ENCODE data around the gene LCAT. TPM values are rescaled to one million over a fixed set of nuclear protein-coding genes. Genes with fewer than 3 reads are reported as not detected.

Gene LCAT, protein sequence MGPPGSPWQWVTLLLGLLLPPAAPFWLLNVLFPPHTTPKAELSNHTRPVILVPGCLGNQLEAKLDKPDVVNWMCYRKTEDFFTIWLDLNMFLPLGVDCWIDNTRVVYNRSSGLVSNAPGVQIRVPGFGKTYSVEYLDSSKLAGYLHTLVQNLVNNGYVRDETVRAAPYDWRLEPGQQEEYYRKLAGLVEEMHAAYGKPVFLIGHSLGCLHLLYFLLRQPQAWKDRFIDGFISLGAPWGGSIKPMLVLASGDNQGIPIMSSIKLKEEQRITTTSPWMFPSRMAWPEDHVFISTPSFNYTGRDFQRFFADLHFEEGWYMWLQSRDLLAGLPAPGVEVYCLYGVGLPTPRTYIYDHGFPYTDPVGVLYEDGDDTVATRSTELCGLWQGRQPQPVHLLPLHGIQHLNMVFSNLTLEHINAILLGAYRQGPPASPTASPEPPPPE
- total RNA-seq = 10 to 100 TPM; 15.6 to 22.7 TPM

DNA sequence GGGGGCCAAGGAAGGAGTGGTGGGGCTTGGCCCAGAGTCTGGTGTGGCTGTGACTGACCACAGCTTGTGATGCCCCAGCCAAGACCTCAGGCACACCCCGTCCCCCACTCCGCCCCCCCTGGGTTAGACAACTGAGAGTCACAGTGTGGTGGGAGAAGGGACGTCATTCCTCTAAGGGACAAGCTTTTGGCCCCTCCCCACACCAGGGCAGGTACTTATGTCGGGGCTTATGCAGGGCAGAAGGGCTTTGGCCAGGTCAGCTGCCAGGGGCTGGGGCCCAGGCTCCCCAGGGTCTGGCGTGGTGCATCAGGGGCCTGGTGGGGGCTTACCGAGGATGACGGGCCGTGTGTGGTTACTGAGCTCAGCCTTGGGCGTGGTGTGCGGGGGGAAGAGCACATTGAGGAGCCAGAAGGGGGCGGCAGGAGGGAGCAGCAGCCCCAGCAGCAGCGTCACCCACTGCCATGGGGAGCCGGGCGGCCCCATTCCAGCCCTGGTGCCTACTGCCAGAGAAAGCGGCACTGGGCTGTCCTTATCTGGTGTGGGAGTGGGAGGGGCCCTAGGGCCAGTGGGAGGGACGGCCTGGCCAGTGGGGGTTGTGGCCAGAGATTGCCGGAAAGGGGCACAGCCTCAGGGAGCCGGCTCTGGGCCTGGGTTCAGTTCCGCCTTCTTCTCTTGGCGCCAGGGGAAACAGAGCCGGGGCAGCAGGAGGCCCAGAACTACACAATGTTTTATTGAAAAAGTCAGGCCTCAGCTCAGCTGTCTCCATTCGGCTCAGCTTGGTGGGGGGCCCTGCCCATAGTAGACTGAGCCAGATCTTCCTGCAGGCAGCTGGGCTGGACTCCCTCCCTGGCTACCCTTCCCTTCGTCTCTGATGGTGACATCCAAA is at the start of gene LCAT:
Gene LCAT (minus strand): TSS at position 502 of the 886 bp plus-strand sequence. CDS start 19 bp downstream, at position 483.
- CTCF ChIA-PET = interaction anchor here (1.7 kb wide), 1 partner anchor 9 kb away, joined by 6 read pairs; no protein-coding TSS in a partner anchor
- H3K4me1 Mint-ChIP-seq = peaks cover 27% of the 10 kb centered on the region
- peak within 1 kb of the TSS; percentile 59 for H3K27ac Mint-ChIP-seq

DNA sequence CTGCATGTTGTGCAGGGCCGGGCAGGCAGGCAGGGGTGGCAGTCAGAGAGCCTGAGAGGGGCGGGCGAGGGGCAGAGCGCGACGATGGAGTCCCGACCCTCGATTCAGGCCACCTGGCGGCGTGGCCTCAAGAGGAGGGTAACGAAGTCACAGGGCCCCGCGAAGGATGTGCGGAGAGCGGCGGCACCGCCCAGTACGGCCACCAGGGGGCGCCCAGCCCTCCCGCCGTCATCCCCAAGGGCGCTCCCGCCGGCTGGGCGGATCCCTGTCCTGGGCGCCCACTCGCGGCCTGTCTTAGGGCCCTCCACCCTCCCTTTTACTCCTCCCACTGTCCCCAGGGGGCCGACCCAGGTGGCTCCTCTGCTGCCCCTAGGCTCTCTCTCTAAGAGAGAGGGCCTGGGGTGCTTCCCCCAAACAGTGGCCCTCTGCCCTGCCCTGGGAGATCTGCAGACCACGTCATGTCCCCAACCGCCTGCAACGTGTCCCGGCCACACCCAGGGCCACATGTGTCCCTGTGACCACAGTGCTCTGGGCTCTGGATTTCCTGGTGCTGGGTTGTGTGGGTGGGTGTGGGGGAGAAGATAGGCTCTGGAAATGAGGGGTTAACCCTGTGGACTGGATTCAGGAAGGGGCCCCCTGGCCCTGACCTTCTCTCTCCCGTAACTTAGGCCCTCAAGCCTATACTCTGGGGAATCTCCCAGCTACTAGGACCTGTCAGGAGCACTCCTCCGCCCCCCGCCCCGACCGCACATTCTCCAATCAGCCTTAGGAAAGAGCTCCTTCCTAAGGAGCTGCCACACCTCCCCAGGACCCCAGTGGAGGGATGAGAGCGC is 49.5 kb upstream of the LCAT start:
- no peaks in the 10 kb centered on the region for H3K9me3 Mint-ChIP-seq (ENCODE audit: low read depth)
- ATAC-seq = peak; percentile 91
- H3K4me3 Mint-ChIP-seq = peak overlapping the region; percentile 63

More for the DNA sequence above, at the start of gene LCAT:
- Mint-ChIP-seq H3K27me3 (no peaks in the 10 kb centered on the region), H3K9me3 (ENCODE audit: low read depth) (no peaks in the 10 kb centered on the region), H3K4me3 (no peak within 1 kb of the TSS), H3K36me3 (peaks cover 11% of the 10 kb centered on the region)
- DNase-seq (no peak), ATAC-seq (no peak)

DNA sequence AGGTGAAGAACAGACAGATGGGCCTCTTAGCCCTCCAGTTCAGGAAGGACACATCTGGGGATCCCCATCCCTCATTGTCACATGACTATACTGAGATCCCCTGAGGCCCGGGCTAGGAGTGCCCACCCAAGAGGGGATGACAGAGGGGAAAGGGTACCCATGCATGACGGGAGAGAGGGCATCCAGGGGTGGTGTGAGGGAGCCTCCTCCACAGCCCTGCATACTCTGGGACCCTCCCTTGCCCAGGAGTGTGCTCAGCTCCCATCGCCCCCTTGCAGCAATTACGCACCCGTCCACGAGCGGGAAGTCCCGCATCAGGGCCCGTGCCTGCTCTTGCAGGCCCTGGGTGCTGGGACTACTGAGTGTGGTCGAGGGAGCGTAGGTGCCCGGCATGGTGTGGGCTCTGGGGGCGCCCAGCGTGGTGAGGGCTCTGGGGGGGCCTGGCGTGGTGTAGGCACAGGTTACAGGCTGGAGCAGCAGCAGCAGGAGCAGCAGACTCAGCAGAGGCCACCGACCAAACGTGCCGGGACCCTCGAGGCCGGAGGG is 48.8 kb upstream of the LCAT start:
- CTCF ChIA-PET = interaction anchor here (0.6 to 2.4 kb wide), 7 partner anchors 11 to 72 kb away, joined by 3 to 22 read pairs (median 4); no protein-coding TSS in a partner anchor
- ATAC-seq (no peak), DNase-seq (peak; percentile 40)
- H3K4me1 Mint-ChIP-seq = peaks cover 37% of the 10 kb centered on the region
- H3K4me3 Mint-ChIP-seq = no peak overlapping the region
- H3K36me3 Mint-ChIP-seq = peaks cover 3% of the 10 kb centered on the region
- no peaks in the 10 kb centered on the region for H3K27me3 Mint-ChIP-seq
- H3K27ac Mint-ChIP-seq = peak overlapping the region; percentile 63
- no peaks in the 10 kb centered on the region for H3K9me3 Mint-ChIP-seq (ENCODE audit: low read depth)

More for the DNA sequence above, 49.5 kb upstream of the LCAT start:
- Mint-ChIP-seq H3K27me3 (no peaks in the 10 kb centered on the region), H3K27ac (peak overlapping the region; percentile 96), H3K4me1 (peaks cover 34% of the 10 kb centered on the region), H3K36me3 (peaks cover 4% of the 10 kb centered on the region)
- peak; percentile 88 for DNase-seq
- CTCF ChIA-PET = interaction anchor here (0.8 to 4.7 kb wide), 14 partner anchors 8 to 94 kb away, joined by 3 to 18 read pairs (median 5); no protein-coding TSS in a partner anchor

DNA sequence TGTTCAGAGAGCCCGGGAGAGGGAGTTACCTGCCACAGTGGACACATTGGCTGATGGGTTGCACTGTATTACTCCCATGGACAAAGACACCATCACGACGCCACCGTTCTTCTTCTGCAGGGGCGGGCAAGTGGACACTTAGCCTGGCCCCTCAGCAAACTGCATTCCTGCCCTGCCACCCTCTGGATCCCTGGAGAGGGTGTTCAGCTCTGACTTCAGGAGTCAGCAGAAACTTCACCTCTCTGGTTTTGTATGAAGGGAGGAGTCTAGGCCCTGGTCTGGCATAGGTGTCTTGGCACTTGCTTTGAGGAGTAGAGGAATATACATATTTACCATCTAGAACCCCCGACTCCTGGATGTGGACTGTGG is 46.1 kb upstream of the LCAT start:
- no peak overlapping the region for H3K27ac Mint-ChIP-seq
- no peaks in the 10 kb centered on the region for H3K36me3 Mint-ChIP-seq
- ATAC-seq (no peak), DNase-seq (no peak)
- peaks cover 28% of the 10 kb centered on the region for H3K4me1 Mint-ChIP-seq
- H3K9me3 Mint-ChIP-seq (ENCODE audit: low read depth) = no peaks in the 10 kb centered on the region
- no peak overlapping the region for H3K4me3 Mint-ChIP-seq
- H3K27me3 Mint-ChIP-seq = no peaks in the 10 kb centered on the region
- CTCF ChIA-PET = interaction anchor here (1.4 kb wide), 1 partner anchor 51 kb away, joined by 5 read pairs; no protein-coding TSS in a partner anchor

DNA sequence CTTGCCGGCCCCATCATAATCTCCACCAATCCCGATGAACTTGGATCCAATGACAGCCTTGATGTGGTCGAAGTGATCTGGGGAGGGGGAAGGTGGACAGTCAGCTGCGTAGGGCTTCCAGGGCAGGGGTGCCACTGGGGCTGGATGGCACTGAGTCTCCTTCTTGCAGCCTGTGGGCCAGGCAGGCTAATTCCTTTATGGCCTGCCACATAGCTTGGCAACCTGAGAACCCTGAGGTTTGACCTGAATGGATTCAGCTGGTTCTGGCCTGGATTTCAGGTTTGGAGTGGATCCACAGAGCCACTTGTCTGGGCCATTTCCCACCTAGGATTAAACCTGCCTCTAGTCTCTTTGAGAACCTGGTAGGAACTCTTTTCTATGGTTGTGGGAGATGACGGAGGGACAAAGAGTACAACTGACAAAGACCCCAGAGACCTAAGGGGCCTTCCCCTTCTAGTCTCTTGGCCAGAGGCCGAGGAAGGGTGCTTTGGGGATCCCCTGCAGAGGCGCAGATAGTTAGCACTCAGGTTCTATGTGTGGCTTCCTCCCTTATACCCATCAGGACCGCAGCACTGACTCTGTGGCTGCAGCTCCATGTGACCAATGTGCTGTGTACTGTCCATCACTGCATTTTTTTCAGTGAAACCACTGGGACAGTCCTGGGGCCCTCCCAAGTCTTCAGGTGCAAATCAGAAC is 45.5 kb upstream of the LCAT start:
- Mint-ChIP-seq H3K27ac (no peak overlapping the region), H3K9me3 (ENCODE audit: low read depth) (no peaks in the 10 kb centered on the region), H3K4me3 (no peak overlapping the region), H3K27me3 (no peaks in the 10 kb centered on the region), H3K4me1 (peaks cover 28% of the 10 kb centered on the region), H3K36me3 (no peaks in the 10 kb centered on the region)
- ATAC-seq (no peak), DNase-seq (peak; percentile 39)
- CTCF ChIA-PET = interaction anchor here (1.1 to 1.4 kb wide), 2 partner anchors 51 to 67 kb away, joined by 3 to 5 read pairs; no protein-coding TSS in a partner anchor

DNA sequence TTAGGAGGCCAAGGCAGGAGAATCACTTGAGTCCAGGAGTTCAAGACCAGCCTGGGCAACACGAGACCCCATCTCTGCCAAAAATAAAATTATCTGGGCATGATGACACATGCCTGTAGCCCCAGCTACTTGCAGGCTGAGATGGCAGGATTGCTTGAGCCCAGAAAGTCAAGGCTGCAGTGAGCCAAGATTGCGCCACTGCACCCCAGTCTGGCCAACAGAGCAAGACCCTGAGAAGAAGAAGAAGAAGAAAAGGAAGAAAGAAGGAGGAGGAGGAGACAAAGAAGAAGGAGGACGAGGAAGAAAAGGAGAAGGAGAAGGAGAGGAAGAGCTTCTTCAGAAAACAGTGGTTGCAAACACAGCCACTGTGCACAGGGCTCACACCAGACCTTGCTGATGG is 44.8 kb upstream of the LCAT start:
- DNase-seq = no peak
- Mint-ChIP-seq H3K36me3 (no peaks in the 10 kb centered on the region), H3K4me3 (no peak overlapping the region), H3K9me3 (ENCODE audit: low read depth) (no peaks in the 10 kb centered on the region), H3K27ac (no peak overlapping the region), H3K27me3 (no peaks in the 10 kb centered on the region), H3K4me1 (peaks cover 30% of the 10 kb centered on the region)
- CTCF ChIA-PET = interaction anchor here (0.7 to 1.4 kb wide), 3 partner anchors 52 to 340 kb away, joined by 3 to 5 read pairs (median 3); no protein-coding TSS in a partner anchor
- no peak for ATAC-seq

DNA sequence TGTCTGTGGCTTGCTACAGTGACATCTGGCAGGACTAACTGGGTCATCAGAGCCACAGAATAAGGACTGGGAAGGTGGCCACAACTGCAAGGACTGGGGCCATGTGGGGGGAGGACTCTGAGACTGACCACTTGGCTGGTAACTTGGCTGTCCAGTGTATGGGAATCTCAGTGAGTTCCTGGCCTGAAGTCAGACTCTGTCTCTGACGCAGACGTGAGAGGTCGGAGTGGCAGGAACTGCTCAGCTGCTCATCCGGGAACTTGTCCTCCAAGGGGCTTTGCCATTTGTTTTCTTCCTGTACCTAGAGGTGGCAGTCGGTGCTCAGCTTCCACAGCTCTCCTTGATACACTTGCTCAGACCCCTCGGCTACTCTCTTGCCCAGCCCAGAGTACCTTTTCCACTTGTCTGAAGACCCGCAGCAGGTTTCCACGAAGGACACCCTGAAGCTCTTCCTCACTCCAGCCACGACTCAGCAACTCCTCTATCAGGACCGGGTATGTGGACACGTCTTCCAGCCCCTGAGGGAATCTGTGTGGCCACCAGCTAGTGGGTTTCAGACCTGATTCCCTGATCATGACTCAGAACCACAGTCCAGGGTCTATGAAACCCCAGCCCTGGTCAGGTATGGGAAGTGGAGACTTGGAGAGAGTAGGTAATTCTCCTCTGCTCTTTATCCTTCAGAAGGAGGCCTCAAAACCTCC is 43.7 kb upstream of the LCAT start:
- ATAC-seq = no peak
- DNase-seq = no peak
- Mint-ChIP-seq H3K36me3 (no peaks in the 10 kb centered on the region), H3K4me1 (peaks cover 29% of the 10 kb centered on the region), H3K27ac (no peak overlapping the region), H3K9me3 (ENCODE audit: low read depth) (no peaks in the 10 kb centered on the region), H3K27me3 (no peaks in the 10 kb centered on the region), H3K4me3 (no peak overlapping the region)
- CTCF ChIA-PET = interaction anchor here (0.7 to 3.8 kb wide), 5 partner anchors 18 to 466 kb away, joined by 3 to 17 read pairs (median 3); no protein-coding TSS in a partner anchor

DNA sequence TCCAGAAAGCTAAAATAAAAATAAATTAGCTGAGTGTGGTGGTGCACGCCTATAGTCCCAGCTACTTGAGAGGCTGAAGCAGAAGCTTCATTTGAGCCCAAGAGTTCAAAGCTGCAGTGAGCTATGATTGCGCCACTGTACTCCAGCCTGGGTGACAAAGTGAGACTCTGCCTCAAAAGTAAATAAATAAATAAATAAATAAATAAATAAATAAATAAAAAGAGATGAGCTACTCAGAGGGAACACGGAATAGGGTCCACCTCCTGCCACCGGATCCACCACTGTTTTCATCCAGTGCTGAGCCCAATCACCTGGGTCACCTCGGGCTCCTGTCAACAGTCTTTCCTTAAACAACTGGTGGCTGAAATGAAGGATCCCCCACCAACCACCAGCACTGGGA is 43.0 kb upstream of the LCAT start:
- DNase-seq (no peak), ATAC-seq (no peak)
- H3K4me3 Mint-ChIP-seq = no peak overlapping the region
- peaks cover 25% of the 10 kb centered on the region for H3K4me1 Mint-ChIP-seq
- no peaks in the 10 kb centered on the region for H3K36me3 Mint-ChIP-seq
- H3K9me3 Mint-ChIP-seq (ENCODE audit: low read depth) = no peaks in the 10 kb centered on the region
- no peak overlapping the region for H3K27ac Mint-ChIP-seq
- CTCF ChIA-PET = interaction anchor here (0.9 to 3.8 kb wide), 5 partner anchors 19 to 466 kb away, joined by 3 to 17 read pairs (median 3); no protein-coding TSS in a partner anchor
- no peaks in the 10 kb centered on the region for H3K27me3 Mint-ChIP-seq

DNA sequence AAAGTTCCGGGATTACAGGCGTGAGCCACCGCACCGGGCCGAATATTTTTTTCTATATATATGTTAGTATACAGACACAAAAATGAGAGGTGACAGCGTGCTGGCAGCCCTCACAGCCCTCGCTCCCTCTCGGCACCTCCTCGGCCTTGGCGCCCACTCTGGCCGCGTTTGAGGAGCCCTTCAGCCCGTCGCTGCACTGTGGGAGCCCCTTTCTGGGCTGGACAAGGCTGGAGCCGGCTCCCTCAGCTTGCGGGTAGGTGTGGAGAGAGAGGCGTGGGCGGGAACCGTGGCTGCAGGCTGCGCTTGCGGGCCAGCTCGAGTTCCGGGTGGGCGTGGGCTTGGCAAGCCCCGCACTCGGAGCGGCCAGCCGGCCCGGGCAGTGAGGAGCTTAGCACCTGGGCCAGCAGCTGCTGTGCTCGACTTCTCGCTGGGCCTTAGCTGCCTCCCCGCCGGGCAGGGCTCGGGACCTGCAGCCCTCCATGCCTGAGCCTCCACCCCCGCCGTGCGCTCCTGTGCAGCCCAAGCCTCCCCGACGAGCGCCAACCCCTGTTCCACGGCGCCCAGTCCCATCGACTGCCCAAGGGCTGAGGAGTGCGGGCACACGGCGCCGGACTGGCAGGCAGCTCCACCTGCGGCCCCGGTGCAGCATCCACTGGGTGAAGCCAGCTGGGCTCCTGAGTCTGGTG is 38.2 kb upstream of the LCAT start:
- Mint-ChIP-seq H3K36me3 (no peaks in the 10 kb centered on the region), H3K27me3 (peaks cover 7% of the 10 kb centered on the region), H3K27ac (no peak overlapping the region), H3K9me3 (ENCODE audit: low read depth) (no peaks in the 10 kb centered on the region), H3K4me1 (peaks cover 22% of the 10 kb centered on the region), H3K4me3 (no peak overlapping the region)
- ATAC-seq (no peak), DNase-seq (no peak)
- CTCF ChIA-PET = interaction anchor here (1.2 to 1.8 kb wide), 2 partner anchors 16 to 166 kb away, joined by 4 read pairs; no protein-coding TSS in a partner anchor

DNA sequence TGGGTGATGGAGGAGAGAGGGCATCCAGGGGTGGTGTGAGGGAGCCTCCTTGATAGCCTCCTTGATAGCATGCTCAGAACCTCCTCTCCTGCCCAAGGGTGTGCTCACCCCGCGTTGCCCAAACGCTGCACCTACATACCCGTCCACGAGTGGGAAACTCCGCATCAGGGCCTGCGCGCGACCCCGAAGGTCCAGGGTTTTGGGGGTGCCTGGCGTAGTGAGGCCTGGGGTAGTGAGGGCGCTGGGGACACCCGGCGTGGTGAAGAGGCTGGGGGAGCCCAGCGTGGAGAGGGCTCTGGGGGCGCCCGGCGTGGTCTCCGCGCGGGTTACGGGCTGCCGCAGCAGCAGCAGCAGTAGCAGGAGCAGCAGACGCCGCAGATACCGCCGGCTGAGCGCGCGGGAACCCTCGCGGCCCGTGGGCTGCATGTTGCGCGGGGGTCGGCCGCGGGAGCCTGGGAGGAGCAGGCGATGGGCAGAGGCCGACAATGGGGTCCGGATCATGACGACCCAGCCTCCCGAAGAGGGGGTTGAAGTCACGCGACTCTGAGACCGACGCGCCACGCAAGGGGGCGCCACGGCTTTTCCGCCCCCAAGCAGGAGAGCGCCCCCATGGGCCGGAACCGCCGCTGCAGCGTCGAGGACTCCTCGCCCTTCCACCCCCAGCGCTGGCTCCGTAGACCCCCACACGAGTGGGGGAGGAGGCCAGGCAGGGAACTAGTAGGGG is 36.2 kb upstream of the LCAT start, which contains the start of gene DPEP3:
Gene DPEP3 (minus strand): TSS at position 545 of the 724 bp plus-strand sequence. CDS start 119 bp downstream, at position 426.
- Mint-ChIP-seq H3K4me3 (no peak within 1 kb of the TSS), H3K4me1 (peaks cover 29% of the 10 kb centered on the region), H3K27me3 (peaks cover 8% of the 10 kb centered on the region), H3K27ac (no peak within 1 kb of the TSS), H3K36me3 (no peaks in the 10 kb centered on the region), H3K9me3 (ENCODE audit: low read depth) (no peaks in the 10 kb centered on the region)
- DNase-seq (no peak), ATAC-seq (no peak)
- CTCF ChIA-PET = interaction anchor here (1.1 to 1.8 kb wide), 3 partner anchors 43 to 164 kb away, joined by 3 to 5 read pairs (median 4); partner anchors contain the start of genes DDX28 and DUS2
